ENCODE results near the gene PTK6. TPM values are rescaled to one million over a fixed set of nuclear protein-coding genes. Genes with fewer than 3 reads are reported as not detected.

PTK6 gene
- total and polyA plus RNA-seq, 2 of the 13 experiments (the other 11 are each of a cell fraction or from before 2014, with no cell fraction given): 0.08 TPM; not detected in 1

- TF ChIP-seq ARID5B (CRISPR knock-in tag; IDR thresholded peaks at IDR 0.05) (peak; percentile 21; the same call in 1 of the 2 replicates), DNMT3B (CRISPR knock-in tag; conservative IDR thresholded peaks at IDR 0.05) (no peak), ZNF678 (CRISPR knock-in tag; IDR thresholded peaks at IDR 0.05) (no peak), ZNF354B (CRISPR knock-in tag; IDR thresholded peaks at IDR 0.05) (no peak), ZBTB33 (CRISPR knock-in tag; IDR thresholded peaks at IDR 0.05) (peak; percentile 97), POGK (CRISPR knock-in tag; conservative IDR thresholded peaks at IDR 0.05) (peak; percentile 30), RERE (CRISPR knock-in tag; IDR thresholded peaks at IDR 0.05; ENCODE audit: low read depth) (no peak)
These were observed 37.9 kb upstream of the PTK6 start (continued) for GRCh38 chr20:63574829-63575743.

Measured in HepG2 (cell line).